GM19468 (cell line): ENCODE data around the gene ARPC1B.

ENCODE experiments used
- ATAC-seq: cut with Tn5 transposase; IDR thresholded peaks from one replicate; pipeline ENCODE4 v1.9.1; 2021; ENCODE audit warnings: mild to moderate bottlenecking, moderate library complexity, moderate number of reproducible peaks; ENCODE audit not compliant: unreplicated experiment; ENCODE audit errors: extremely low read depth

The ARPC1B gene

GRCh38 chr7:99438573-99439480 lies 64.3 kb downstream of the ARPC1B start, which contains the start of the genes CPSF4 and PTCD1:
TSS of gene CPSF4 (plus strand) at chr7:99438943. CDS start at chr7:99439083, 140 bp downstream.
TSS of gene PTCD1 (minus strand) at chr7:99438798. CDS start at chr7:99435242, 3,556 bp downstream.
- ATAC-seq = peak; percentile 87

DNA sequence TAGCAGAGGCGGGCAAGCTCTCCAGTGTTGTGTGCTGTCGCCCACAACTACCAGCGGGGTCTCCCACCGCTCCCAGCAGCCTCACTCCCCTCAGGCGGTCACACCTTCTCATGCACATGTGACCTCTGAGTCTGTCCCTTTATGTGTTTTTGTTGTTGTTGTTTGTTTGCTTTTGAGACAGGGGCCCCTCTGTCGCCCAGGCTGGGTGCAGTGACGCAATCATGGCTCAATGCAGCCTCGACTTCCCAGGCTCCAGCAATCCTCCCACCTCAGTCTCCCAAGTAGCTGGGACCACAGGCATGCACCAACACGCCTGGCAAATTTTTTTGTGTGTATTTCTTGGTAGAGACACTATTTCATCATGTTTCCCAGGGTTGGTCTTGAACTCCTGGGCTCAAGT lies 65.7 kb downstream of the ARPC1B start:
- ATAC-seq = no peak
